Activated CD8-positive, alpha-beta T cell treated with anti-CD3 and anti-CD28 coated beads for 36 hours (primary cell): Measurements from ENCODE around the gene PHOSPHO2. TPM values are rescaled to one million over a fixed set of nuclear protein-coding genes. Genes with fewer than 3 reads are reported as not detected.

Experiments
- ATAC-seq: fragments of 200-7000 bp; cut with Tn5 transposase; one replicate; pipeline ENCODE4 v1.10.0; 2021; ENCODE audit warnings: mild to moderate bottlenecking, moderate library complexity
- CTCF ChIA-PET: fragments of 350-600 bp; sonication (Branson Sonifier 250); formaldehyde crosslinking; loops from one replicate; lab custom pipeline; 2021; ENCODE audit warnings: antibody characterized with exemption; lab: Charles Lee
- POLR2A ChIA-PET: fragments of 350-600 bp; sonication (Branson Sonifier 250); formaldehyde crosslinking; loops from one replicate; lab custom pipeline; 2021; ENCODE audit warnings: antibody characterized with exemption; lab: Charles Lee
- DNase-seq: peaks from one replicate; pipeline ENCODE4 v3.0.0-alpha.2; 2020
- H3K27ac Mint-ChIP-seq: one replicate; pipeline ENCODE4 v1.8.0; 2021; ENCODE audit warnings: mild to moderate bottlenecking, mixed read lengths
- H3K27me3 Mint-ChIP-seq: one replicate; pipeline ENCODE4 v1.8.0; 2021; ENCODE audit warnings: mixed read lengths
- H3K36me3 Mint-ChIP-seq: one replicate; pipeline ENCODE4 v1.8.0; 2021; ENCODE audit warnings: low read depth, mixed read lengths
- H3K4me1 Mint-ChIP-seq: one replicate; pipeline ENCODE4 v1.8.0; 2021; ENCODE audit warnings: low read depth, mixed read lengths
- H3K4me3 Mint-ChIP-seq: one replicate; pipeline ENCODE4 v1.8.0; 2021; ENCODE audit warnings: mild to moderate bottlenecking, moderate library complexity, mixed read lengths
- H3K9me3 Mint-ChIP-seq: one replicate; pipeline ENCODE4 v1.8.0; 2021; ENCODE audit warnings: mixed read lengths
- intact Hi-C: fragments of 100-400 bp; cut with micrococcal nuclease; formaldehyde crosslinking; loops from one replicate; pipeline ENCODE4 v1.10.0; 2022
- total RNA-seq, 2 experiments: library from RNA; stranded (reverse); gene quantifications; one replicate each; pipeline ENCODE4 v1.2.3, GENCODE V29; 2021
- TF ChIP-seq, protein P1 (sequence below): fragments of 200-600 bp; IDR thresholded peaks from one replicate; pipeline ENCODE4 v1.8.0; 2022; ENCODE audit warnings: antibody characterized with exemption, mild to moderate bottlenecking

PHOSPHO2 gene
- total RNA-seq, 2 experiments from 2014 or later = 3.2 to 3.9 TPM

DNA sequence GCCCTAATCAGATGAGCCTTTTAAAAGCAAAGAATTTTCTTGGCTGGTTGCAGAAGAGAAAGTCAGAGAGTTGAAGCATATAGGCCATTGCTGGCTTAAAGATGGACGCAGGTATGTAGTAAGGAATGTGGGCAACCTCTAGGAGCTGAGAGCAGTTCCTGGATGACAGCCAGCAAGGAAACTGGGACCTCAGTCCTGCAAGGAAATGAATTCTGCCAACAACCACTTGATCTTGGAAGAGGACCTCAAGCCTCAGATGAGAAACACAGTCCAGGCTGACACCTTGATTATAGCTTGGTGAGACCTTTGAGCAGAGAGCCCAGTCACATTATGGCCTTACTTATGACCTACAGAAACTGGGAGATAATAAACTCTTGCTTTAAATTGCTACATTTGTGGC is 15.7 kb downstream of the PHOSPHO2 start:
- intact Hi-C loops = no loop called here
- Mint-ChIP-seq H3K36me3 (no peaks in the 10 kb centered on the region), H3K9me3 (no peaks in the 10 kb centered on the region), H3K4me1 (no peaks in the 10 kb centered on the region), H3K27me3 (no peaks in the 10 kb centered on the region), H3K27ac (no peak overlapping the region), H3K4me3 (no peak overlapping the region)
- TF ChIP-seq, protein P1, sequence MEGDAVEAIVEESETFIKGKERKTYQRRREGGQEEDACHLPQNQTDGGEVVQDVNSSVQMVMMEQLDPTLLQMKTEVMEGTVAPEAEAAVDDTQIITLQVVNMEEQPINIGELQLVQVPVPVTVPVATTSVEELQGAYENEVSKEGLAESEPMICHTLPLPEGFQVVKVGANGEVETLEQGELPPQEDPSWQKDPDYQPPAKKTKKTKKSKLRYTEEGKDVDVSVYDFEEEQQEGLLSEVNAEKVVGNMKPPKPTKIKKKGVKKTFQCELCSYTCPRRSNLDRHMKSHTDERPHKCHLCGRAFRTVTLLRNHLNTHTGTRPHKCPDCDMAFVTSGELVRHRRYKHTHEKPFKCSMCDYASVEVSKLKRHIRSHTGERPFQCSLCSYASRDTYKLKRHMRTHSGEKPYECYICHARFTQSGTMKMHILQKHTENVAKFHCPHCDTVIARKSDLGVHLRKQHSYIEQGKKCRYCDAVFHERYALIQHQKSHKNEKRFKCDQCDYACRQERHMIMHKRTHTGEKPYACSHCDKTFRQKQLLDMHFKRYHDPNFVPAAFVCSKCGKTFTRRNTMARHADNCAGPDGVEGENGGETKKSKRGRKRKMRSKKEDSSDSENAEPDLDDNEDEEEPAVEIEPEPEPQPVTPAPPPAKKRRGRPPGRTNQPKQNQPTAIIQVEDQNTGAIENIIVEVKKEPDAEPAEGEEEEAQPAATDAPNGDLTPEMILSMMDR = no peak
- ChIA-PET CTCF (no interaction called here), POLR2A (no interaction called here)
- ATAC-seq = no peak
- DNase-seq = no peak

DNA sequence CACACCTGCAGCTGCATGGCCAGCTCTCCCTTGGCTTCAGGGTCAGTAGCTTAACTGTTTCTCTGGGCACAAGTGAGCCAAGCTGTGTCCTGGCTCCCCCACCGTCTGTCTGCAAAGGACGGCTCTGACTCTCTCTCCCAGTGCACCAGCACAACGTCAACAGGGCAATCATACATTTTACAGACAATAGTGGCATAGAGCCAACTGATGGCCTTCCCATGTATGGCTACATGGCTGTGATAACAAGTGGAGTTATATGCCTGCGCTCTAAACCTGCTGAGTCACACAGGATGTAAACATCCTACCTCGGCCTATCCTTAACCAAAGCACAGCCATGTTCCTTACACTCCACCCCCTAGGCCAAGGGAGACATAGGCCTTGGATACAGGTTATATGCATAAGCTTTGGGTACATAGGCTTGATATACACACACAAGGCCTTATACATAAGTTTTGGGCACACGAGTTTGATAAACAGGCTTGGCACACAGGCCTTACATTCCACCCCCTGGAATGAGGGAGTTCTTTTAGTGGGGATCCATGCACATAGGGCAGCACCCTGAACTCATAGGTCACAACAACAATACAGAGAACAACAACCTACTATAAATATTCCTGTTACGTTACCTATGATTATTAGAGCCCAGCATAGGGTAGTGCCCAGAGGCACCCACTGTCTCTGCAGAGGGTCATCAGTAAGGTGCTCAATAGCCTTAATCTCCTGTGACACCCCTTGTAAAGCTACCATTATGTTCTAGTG is 17.7 kb downstream of the PHOSPHO2 start:
- ChIA-PET CTCF (no interaction called here), POLR2A (no interaction called here)
- Mint-ChIP-seq H3K9me3 (no peaks in the 10 kb centered on the region), H3K27me3 (no peaks in the 10 kb centered on the region), H3K4me3 (no peak overlapping the region), H3K4me1 (no peaks in the 10 kb centered on the region), H3K27ac (no peak overlapping the region), H3K36me3 (no peaks in the 10 kb centered on the region)
- TF ChIP-seq, protein P1 = no peak
- intact Hi-C loops = no loop called here
- DNase-seq (no peak), ATAC-seq (no peak)

DNA sequence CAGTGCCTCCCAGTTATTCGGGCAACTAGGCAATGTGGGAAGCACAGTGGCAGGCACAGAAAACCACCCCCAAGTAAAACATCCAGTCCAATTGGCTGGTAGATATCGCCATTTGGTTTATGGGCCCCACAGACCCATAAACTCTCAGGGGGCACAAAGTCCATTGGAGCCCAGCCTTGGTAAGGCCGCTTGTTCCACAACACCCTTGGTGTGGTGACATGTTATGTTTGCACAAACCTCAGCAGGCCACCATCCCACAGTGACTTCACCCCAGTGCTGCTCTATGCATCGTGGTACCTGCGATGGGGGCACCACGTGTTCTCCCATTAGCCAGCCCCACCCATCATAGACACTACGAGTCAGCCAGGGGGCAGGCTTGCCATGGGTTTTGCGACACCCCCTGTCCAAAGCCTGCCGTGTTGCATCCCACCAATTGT is 18.5 kb downstream of the PHOSPHO2 start:
- TF ChIP-seq, protein P1 = no peak
- ATAC-seq = no peak

DNA sequence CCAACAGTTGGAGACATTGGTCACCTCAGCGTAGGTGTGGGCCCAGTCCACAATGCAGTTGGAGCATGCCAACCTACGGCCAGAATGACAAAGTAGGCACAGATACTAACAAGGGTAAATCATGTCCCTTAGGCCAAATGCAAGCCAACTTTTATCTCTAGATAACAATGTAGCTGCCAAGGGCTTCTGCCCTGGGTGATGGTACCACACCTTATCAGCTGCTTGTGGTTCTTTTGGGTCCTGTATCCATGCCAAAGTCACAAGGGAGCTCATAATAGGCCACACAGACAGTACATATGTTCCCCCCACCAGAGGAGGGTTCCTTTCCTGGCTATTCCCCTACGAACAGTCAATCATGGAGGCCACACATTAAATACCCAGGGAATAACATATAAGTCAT is 19.1 kb downstream of the PHOSPHO2 start:
- DNase-seq (no peak), ATAC-seq (no peak)
- CTCF ChIA-PET = no interaction called here
- intact Hi-C loops = no loop called here
- Mint-ChIP-seq H3K4me3 (no peak overlapping the region), H3K27me3 (no peaks in the 10 kb centered on the region), H3K36me3 (no peaks in the 10 kb centered on the region), H3K27ac (no peak overlapping the region), H3K9me3 (no peaks in the 10 kb centered on the region), H3K4me1 (no peaks in the 10 kb centered on the region)
- POLR2A ChIA-PET = no interaction called here
- TF ChIP-seq, protein P1 = no peak

More for the DNA sequence above, 18.5 kb downstream of the PHOSPHO2 start:
- H3K4me3 Mint-ChIP-seq = no peak overlapping the region
- no peaks in the 10 kb centered on the region for H3K36me3 Mint-ChIP-seq
- intact Hi-C loops = no loop called here
- CTCF ChIA-PET = no interaction called here
- no peaks in the 10 kb centered on the region for H3K4me1 Mint-ChIP-seq
- no peaks in the 10 kb centered on the region for H3K9me3 Mint-ChIP-seq
- no peak overlapping the region for H3K27ac Mint-ChIP-seq
- no peak for DNase-seq
- POLR2A ChIA-PET = no interaction called here
- no peaks in the 10 kb centered on the region for H3K27me3 Mint-ChIP-seq

DNA sequence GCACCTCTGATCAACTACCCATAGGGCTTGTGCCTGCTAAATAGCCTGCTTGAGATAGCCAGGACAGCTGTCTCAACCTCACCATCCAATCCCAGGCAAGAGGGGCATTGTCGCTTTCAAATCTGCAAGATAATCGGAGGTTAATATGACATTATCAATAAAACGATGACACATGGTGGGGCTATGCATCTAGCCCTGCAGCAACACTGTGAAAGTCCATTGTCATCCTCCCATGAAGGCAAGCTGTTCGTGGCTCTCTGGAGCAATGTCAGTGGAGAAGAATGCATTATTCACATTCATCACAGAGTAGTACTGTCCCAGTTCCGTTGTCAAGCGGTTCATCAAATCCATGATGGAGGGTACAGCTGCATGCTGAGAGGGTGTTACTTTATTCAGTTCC is 20.4 kb downstream of the PHOSPHO2 start:
- CTCF ChIA-PET = interaction anchor here (0.8 kb wide), 1 partner anchor 188 kb away, joined by 3 read pairs; no protein-coding TSS in a partner anchor
- DNase-seq (no peak), ATAC-seq (no peak)
- no peak overlapping the region for H3K27ac Mint-ChIP-seq
- TF ChIP-seq, protein P1 = no peak
- no peaks in the 10 kb centered on the region for H3K27me3 Mint-ChIP-seq
- intact Hi-C loops = no loop called here
- H3K9me3 Mint-ChIP-seq = no peaks in the 10 kb centered on the region
- H3K36me3 Mint-ChIP-seq = no peaks in the 10 kb centered on the region
- H3K4me3 Mint-ChIP-seq = no peak overlapping the region
- POLR2A ChIA-PET = interaction anchor here (1.1 kb wide), 1 partner anchor 71 kb away, joined by 3 read pairs; no protein-coding TSS in a partner anchor
- peaks cover 2% of the 10 kb centered on the region for H3K4me1 Mint-ChIP-seq
